ENCODE measurements around the gene P2RX4. TPM values are rescaled to one million over a fixed set of nuclear protein-coding genes. Genes with fewer than 3 reads are reported as not detected.

Gene P2RX4
- total RNA-seq, 2 donors from 2014 or later: 21.8 to 21.9 TPM

- Histone ChIP-seq H3K4me1 (no peaks in the 10 kb centered on the region), H3K27me3 (no peaks in the 10 kb centered on the region), H3K27ac (no peak overlapping the region), H3K4me3 (no peak overlapping the region), H3K9me3 (no peaks in the 10 kb centered on the region), H3K36me3 (peaks cover 35% of the 10 kb centered on the region)
- no peak for DNase-seq (ENCODE audit: low spot score)
- no peak for TF ChIP-seq CTCF (IDR thresholded peaks at IDR 0.05)
Measured at GRCh38 chr12:121259074-121259473, 49.1 kb downstream of the P2RX4 start.

GRCh38 chr12:121260091-121260490, 50.2 kb downstream of the P2RX4 start:
- no peaks in the 10 kb centered on the region for H3K9me3 ChIP-seq
- no peak overlapping the region for H3K4me3 ChIP-seq
- DNase-seq (ENCODE audit: low spot score): no peak
- H3K4me1 ChIP-seq: no peaks in the 10 kb centered on the region
- H3K27me3 ChIP-seq: no peaks in the 10 kb centered on the region
- H3K36me3 ChIP-seq: peaks cover 34% of the 10 kb centered on the region
- no peak overlapping the region for H3K27ac ChIP-seq
- TF ChIP-seq CTCF (IDR thresholded peaks at IDR 0.05): no peak

- DNase-seq (ENCODE audit: low spot score): no peak
- no peaks in the 10 kb centered on the region for H3K27me3 ChIP-seq
- no peak overlapping the region for H3K27ac ChIP-seq
- no peaks in the 10 kb centered on the region for H3K4me1 ChIP-seq
- peaks cover 34% of the 10 kb centered on the region for H3K36me3 ChIP-seq
- H3K4me3 ChIP-seq: no peak overlapping the region
- TF ChIP-seq CTCF (IDR thresholded peaks at IDR 0.05): no peak
- H3K9me3 ChIP-seq: no peaks in the 10 kb centered on the region
Measured at GRCh38 chr12:121261398-121261797, 51.5 kb downstream of the P2RX4 start.

- peaks cover 40% of the 10 kb centered on the region for H3K36me3 ChIP-seq
- no peaks in the 10 kb centered on the region for H3K4me1 ChIP-seq
- H3K9me3 ChIP-seq: no peaks in the 10 kb centered on the region
- no peak overlapping the region for H3K27ac ChIP-seq
- no peak for TF ChIP-seq CTCF (IDR thresholded peaks at IDR 0.05)
- no peak overlapping the region for H3K4me3 ChIP-seq
- H3K27me3 ChIP-seq: no peaks in the 10 kb centered on the region
- no peak for DNase-seq (ENCODE audit: low spot score)
Measured at GRCh38 chr12:121263206-121263935, 53.4 kb downstream of the P2RX4 start.

GRCh38 chr12:121264135-121264534, 54.2 kb downstream of the P2RX4 start:
- DNase-seq (ENCODE audit: low spot score): no peak
- no peaks in the 10 kb centered on the region for H3K9me3 ChIP-seq
- no peak overlapping the region for H3K27ac ChIP-seq
- H3K27me3 ChIP-seq: no peaks in the 10 kb centered on the region
- no peak for TF ChIP-seq CTCF (IDR thresholded peaks at IDR 0.05)
- no peaks in the 10 kb centered on the region for H3K4me1 ChIP-seq
- no peak overlapping the region for H3K4me3 ChIP-seq
- H3K36me3 ChIP-seq: peaks cover 40% of the 10 kb centered on the region
